GM21576 (cell line): ENCODE data around the gene SMAD7.

ENCODE experiments used
- ATAC-seq: cut with Tn5 transposase; IDR thresholded peaks from one replicate; pipeline ENCODE4 v1.9.1; 2021; ENCODE audit warnings: mild to moderate bottlenecking, moderate library complexity; ENCODE audit not compliant: unreplicated experiment

Gene SMAD7

GRCh38 chr18:48987821-48988220, 37.1 kb upstream of the SMAD7 start:
- ATAC-seq = no peak

DNA sequence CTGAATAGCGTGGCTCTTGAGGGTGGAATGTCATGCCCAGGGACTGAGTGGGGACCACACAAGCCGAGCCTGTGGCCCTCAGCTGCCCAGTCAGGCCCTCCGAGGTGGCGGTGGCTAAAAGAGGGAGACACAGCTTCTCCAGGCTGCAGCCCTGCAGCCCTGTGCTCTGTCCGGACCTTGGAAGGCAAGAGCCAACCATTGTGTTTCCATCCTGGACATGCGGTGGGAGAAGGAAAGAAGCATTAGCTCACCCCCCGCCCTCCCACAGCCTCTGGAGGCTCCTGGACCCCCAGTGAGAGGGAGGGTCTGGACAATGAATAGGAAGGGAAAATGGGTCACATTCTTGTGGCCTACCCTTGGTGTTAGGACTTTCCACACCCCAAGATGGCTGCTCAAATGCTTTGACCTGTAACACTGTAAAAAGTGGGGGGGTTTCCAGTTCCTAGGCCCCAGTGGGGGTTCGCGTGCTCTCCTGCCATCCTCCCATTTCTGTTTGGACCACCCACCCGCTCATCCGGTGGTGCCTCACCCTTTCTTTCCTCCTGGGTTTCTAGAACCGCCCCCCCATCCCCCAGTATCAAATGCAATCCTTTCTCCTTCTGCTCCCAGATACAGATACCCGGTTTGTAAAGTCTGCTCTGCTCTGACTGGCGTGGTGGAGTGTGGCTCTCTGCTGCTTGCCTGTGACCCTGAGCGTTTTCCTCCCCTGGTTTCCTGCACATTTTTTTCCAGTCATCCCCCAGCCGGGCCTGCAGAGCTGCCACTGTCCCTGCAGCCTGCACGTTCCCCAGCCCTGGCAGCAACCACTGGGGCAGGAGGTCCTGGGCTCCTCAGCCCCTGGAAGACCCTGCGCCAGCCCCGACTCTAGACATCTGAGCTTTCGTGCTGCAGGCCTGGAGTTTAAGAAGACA, 36.3 kb upstream of the SMAD7 start:
- no peak for ATAC-seq

GRCh38 chr18:48985161-48985560, 34.4 kb upstream of the SMAD7 start:
- ATAC-seq = no peak

DNA sequence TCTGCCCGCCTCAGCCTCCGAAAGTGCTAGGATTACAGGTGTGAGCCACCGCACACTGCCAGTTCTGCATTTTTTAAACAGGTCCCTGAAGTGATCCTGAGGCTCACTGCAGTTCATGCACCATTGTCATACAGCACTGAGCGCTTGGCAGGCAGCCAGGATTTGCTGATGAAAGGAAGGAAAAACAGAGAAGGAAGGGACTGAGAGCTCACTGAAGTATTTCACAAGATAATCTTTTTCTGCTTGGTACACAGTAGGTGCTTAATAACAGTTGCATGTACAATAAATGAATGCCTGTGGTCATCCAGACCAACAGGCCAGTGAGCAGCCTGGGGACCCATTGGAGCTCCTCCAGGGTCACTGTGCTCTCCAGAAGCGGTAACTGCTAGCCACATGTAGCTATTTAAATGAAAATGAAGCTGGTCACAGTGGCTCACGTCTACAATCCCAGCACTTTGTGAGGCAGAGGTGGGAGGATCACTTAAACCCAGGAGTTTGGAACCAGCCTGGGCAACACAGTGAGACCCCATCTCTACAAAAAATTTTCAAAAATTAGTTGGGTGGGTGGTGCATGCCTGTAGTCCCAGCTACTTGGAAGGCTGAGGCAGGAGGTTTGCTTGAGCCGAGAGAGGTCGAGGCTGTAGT, 33.1 kb upstream of the SMAD7 start:
- ATAC-seq = no peak

DNA sequence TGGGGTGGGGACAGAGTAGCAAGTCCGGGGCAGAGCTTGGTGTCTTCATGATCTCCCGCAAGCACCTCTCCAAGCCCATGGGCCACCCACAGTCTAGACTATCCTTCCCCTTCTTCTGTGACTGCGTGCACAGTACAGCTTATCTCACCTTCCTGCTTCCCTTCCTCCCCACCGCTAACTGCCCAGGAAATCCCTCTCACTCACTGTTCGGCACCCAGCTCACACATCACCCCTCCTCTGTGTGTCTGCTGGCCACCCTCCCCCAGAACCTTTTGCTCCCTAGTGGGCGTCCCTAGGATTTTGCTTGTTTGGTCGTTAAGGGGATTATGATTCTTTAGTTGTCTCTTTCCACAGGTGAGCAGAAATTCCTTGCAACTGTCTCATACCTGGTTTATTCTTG, 31.5 kb upstream of the SMAD7 start:
- no peak for ATAC-seq

- ATAC-seq = no peak
Observed at GRCh38 chr18:48979944-48980890, 29.5 kb upstream of the SMAD7 start.

GRCh38 chr18:48977914-48978313, 27.1 kb upstream of the SMAD7 start:
- ATAC-seq = no peak

DNA sequence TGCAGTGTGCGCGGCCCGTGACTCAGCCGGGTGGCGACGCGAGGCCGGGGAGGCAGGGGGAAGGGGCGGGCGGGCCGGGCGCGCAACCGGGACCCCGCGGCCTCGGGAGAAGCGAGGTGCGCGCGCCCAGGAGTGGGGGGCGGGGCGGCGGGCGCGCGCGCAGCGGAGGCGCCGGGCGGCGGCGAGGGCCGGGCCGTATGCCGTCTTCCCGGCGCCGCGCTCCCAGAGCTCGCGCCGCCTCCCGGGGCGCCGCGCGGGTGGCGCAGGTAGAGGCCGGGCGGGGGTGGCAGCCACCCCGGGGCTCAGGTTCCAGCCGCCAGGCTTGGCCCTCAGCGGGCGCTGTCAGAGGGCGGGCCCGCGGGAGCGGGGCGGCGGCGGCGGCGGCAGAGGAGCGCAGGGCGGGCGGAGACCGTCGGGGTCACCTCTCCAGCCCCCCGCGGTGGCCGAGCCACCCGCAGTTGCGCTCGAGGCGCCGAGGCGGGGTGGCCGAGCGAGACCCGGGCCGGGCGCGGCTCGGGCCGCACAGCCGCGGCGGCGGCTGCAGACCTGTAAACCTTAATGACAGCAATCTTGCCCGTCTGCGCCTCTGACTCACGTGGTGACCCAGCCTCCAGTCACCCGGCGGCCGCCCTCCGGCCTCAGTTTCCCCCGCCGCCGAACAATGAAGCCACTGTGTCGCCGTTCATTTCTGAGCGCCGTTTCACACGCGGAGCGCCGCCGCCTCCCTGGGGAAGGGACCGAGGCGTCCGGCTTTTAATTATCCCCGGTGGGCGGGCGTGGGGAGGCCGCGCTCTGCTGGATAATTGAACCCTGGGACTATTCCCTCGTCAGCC, 25.3 kb upstream of the SMAD7 start:
- ATAC-seq = peak; percentile 68

DNA sequence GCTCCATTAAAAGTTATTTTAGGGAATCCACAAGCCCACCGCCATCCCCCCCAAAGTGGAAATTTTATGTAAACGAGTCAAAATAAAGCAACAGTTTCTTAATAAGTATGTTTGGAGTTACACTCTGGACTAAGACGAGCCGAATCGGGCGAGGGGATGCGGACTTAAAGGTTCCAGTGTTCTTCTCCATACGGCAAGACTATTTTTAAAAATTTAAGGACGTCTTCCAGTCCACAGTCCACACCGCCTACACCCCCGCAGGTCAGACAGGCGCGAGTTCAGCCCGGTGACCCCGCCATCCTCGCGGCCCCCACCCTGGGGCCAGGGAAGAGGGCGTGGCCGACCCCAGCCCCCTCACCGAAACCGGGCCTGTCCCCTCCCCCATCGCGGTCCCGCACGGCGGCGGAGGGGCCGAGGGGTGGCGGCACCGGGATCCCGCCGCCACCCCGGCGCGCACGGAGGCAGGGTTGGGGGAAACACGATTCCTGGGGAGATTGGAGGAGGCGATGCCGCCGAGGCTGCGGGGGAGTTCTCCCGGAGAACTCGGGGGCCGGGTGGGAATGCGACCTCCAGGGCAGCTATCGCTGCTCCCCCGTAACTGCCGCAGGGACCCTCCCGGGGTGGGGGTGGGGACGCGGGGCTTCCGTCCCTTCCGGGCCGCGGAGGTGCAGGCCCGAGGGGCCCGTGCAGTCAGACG, 24.5 kb upstream of the SMAD7 start:
- ATAC-seq = peak; percentile 1

DNA sequence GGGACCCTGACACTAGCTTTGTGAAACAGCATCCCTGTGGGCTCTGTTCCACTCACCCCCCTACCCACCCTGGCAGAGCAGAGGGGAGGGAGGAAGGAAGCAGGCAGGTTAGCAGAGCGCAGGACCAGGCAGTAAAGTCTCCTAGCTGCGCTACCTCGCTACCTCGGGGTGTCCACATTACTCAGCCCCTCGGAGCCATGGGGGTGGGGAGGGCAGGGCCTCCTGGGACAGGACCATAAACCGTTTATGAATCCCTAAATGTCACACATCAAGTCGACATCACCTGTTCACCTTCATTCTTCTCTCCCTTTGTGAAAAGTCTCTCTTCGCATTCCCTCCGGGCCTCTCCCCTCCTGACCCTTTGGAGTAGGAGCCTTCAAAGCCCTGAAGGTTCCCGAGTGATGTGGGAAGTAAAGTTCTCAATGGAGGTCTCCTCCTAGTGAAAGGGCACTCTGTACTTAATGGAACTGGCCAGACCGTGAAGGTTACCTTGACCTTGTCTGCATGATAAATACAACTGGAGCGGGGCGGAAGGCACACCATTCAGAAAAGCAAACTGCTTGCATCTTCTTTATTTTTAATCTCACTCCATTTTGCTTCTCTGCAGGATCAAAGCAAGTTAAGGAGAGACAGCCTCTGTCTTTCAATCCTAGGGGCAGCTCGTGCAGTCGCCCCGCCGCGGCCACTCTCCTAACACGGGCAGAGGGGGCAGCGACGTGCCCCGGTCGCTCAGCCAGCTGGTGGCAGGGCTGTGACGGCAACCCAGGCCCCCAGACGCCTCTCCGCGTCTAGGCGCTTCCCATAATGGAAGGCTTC, 23.7 kb upstream of the SMAD7 start:
- no peak for ATAC-seq

GRCh38 chr18:48973731-48974130, 23.0 kb upstream of the SMAD7 start:
- no peak for ATAC-seq

DNA sequence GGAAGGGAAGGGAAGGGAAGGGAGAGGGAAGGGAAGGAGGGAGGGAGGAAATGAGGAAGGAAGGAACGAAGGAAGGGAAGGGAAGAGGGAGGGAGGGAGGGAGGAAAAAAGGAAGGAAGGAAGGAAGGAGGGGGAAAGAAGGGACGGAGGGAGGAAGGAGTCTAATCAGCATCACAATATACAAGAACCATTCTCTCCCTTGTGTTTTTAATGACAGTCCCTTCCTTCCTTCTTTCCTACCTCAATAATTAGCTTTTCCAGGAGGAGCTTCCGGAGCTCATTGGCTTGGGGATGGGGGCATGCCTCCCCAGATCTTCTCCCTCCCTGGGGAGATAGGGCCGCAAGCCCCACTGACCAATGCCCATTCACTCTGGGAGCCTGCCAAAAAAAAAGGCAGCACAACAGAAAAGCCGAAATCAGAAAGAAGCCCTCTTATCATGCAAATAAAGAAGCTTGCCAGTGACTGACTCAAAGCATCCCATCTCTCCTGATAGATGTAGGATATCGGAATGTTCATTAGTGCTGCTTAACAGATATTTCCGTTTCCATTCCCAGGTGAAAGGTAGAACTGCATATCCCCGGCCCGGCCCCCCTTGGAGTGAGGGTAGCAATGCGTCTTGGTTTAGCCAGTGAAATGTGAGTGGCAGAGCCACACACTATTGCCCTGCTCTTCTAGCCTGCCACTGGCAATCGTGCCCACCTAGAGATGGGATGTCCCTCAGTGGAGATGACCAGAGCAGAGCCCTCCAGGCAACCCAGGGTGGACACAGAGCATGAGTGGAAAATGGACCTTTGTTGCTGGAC, 17.8 kb upstream of the SMAD7 start:
- no peak for ATAC-seq

- ATAC-seq = no peak
Observed at GRCh38 chr18:48967545-48967944, 16.8 kb upstream of the SMAD7 start.

- ATAC-seq = no peak
Observed at GRCh38 chr18:48966523-48966922, 15.8 kb upstream of the SMAD7 start.

DNA sequence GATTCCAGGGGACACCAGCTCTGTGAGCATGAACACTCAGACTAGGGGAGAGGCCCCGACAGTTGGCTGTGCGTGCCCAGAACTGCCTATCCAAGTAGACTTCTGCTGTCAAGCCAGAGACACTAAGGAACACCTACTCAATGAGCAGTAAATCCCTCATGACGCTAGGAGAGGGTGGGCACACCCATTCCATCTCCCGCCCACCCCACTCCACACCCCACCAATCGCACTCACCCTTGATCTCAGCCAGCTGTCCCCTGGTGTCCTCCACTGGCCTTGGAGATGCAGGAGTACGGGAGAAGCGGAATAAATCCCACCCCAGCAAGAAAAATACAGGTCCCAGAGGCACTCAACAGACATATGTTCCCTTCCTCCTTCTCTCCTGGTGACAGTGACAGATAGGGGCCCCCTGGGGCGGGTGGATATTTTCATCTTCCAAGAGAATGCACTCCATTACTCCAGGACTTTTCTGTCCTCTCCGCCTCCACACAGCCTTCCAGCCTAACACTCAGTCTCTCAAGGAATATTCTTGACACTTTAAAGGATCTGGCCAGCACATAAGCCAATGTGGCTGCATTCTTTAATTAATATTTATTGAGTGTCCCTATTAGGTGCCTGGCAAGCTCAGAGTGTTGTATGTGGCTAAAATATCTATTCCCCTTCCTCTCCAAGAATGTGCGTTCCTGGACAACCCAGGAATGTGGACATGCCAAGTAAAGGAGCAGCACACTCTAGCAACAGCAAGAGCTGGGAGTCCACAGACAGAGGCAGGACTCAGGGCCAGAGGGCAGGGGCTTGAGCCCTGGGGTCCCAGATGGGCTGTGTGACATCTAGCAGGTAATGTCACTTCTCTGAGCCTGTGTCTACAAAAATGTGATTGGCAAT, 13.1 kb upstream of the SMAD7 start:
- ATAC-seq = no peak

DNA sequence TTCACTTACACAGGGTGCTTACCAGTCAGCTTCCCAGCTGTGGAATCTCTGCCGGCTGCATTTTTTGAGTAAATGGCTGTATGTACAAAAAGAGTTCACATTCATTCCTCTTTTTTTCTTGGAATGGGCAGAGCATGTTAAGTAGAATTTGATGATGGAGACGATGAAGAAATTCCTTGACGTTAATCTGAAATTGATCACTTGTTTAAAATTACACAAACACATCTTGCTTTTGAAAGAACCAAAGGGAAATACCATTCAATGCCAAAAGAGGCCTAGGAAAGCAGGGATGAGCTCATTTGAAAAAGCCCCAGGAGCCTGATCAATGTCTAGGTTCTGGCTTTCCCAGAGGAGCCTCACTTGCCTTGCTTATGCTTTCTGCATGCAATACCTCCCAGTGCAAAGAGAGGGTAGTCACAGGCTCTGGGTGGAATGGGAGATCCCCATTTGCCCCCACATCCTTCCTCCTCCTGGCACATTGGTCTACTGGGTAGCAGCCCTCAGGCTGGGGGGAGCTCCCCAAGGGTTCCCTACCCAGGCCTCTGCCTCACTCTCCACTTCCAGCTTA, 12.3 kb upstream of the SMAD7 start:
- ATAC-seq = no peak
